ENCODE data around the gene COLEC11.
"Not testable (repeated sequence)": the region's sequence is repeated elsewhere in the genome, so short reads cannot be mapped to it uniquely, and the experiment has no call there.

COLEC11 gene

DNA sequence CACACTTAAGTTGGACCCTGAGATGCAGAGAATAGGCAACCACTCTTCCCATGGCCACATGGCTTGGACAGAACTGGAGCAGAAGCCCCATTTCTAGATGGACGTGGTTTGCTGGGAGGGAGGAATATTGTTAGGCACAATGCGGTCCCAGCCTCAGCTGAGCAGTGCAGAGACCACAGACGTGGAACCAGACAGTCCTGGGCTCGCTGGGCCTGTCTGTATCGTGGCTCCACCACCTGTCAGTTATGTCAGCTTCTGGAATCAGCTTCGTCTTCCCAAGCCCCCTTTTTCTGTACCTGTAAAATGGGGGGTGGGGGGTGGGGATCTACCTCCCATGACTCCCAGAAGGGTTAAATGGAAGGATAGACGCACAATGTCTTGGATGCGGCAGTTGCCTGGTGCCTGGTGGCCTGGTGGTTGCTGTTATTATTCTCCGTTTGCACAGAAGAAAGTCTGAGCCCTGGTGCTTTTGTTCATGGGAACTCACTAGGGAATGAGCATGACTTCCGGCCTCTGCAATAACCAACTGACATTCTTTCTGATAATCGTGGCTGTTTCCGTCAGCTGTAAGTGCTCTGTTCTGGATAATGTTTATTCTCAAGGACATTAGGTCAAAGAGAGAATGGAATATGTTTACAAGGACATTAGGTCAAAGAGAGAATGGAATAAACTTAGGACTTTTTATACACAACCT lies 31.4 kb downstream of the COLEC11 start:
- DNase-seq = no peak

DNA sequence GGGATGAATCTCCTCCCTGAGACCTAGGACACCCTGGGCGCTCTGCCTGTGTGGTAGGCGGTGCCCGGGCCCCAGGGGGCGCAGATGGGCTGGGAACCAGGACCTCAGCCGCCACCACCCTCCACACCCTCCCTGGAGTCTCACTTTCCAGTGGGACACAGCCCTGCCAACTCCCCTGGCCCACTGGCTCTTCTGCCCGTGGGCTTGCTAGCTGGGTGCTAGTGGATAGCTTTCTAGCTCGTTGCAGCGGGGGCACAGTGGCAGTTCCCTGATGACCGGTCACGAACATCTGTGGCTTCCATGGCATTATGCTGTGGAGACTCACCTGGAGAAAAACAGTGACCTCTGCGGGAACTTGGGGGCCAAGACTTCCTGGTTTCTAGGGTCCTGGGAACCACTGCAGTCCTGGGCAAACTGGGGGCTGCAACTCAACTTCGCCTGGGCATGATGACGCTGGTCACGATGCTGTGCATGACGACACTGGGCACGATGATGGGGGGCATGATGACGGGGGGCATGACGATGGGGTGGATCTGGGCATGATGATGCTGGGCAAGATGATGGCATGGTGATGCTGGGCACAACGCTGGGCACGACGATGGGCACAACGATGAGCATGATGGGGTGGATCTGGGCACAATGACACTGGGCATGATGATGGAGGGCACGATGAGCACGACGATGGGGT lies 32.0 kb downstream of the COLEC11 start:
- no peak for DNase-seq

DNA sequence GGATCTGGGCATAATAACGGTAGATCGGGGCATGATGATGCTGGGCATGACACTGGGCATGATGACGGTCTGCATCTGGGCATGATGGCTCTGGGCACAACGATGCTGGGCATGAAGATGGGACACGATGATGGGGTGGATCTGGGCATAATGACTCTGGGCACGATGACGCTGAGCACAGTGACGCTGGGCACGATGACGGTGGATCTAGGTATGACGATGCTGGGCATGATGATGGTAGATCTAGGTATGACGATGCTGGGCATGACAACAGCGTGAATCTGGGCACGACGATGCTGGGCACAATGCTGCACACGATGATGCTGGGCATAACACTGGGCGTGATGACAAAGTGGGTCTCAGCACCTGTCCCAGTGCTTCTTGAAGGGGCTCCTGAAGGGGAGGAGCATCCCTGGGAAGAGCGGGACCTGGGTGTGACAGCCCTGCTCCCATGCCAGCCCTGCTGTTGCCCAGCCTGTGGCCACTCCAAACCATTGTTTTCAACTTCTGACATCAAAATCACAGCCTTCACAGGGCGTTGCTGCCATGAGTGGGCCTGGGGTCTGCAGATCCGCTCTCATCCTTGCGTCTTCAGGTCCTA lies 32.7 kb downstream of the COLEC11 start:
- no peak for DNase-seq

DNA sequence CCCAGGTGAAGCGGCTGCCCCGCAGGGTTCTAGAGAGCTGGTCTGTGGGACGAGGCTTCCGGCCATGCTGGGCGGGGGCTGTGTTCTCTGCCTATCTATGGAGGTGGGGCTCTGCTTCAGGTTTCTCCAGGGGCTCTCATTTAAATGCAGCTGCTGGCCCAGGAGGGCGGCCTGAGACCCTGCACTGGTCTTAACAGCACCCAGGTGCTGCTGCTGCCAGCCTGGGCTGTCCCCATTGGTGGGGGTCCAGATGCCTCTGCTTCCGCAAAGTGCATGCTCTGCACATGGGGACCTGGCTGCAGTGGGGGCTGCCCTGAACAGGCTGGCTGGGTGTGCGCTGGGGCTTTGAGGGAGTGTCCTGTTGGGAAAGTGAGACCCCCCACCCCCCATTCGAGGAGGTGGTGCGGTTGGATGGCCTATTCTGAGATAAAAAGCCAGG lies 33.3 kb downstream of the COLEC11 start:
- DNase-seq = no peak

DNA sequence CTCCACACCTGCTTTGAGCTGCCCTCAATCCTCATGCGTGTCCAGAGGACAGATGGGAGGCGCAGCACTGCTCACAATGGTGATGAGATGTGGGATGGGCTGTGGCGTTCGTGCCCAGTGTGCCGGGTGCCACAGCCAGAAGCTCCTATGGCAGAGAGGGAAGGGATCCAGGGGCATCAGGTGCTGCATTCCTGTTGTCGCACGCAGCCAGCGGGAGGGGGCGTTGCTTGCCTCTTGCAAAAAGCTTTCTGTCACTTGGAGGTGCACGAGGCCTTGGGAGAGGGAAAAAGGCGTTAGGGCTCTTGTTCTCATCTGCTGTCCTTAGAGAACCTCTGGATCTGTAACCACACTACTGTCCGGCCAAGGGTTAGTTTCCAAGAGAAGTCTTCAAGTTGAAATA lies 33.9 kb downstream of the COLEC11 start:
- no peak for DNase-seq

DNA sequence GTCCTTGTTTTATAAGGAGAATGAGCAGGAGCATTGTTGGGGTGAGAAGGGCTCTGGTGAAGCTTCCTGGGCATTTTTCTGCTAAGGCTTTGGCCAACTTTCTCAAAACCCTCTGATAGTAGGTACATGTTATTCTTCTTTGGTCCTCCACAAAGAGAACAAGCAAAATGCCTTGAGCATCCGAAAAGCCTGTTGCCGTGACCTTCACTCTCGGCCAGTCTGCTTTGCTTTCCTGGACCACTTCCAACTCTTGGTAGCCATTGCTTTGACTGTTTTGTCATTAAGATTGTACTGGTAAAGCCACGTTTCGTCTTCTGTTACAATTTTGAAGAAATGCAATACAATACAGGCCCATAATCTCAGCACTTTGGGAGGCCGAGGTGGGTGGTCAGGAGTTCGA lies 35.7 kb downstream of the COLEC11 start:
- no peak for DNase-seq

DNA sequence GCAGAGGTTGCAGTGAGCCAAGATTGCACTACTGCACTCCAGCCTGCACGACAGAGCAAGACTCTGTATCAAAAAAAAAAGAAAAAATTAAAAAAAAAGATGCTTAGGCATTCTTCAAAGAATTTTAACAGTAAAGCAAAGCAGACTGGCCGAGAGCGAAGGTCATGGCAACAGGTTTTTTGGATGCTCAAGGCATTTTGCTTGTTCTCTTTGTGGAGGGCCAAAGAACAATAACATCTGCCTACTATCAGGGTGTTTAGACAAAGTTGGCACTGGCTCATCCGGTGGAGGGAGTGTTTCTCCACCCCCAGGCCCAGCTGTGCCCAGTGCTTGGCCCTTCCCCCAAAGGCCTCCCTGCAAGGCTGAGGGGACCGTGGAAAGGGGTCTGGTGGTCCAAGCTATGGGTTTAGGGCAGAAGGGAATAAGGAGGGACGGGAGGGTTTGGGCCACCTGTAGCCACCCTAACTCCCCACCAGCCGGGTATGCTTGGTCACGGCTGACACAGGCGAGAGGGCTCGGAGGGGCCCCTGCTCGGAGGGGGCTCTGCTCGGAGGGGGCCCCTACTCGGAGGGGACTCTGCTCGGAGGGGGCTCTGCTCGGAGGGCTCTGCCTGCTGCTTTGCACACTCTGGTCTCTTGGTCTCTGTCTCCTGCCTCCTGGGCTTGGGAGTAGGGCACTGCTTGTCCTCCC lies 36.4 kb downstream of the COLEC11 start:
- DNase-seq = no peak

DNA sequence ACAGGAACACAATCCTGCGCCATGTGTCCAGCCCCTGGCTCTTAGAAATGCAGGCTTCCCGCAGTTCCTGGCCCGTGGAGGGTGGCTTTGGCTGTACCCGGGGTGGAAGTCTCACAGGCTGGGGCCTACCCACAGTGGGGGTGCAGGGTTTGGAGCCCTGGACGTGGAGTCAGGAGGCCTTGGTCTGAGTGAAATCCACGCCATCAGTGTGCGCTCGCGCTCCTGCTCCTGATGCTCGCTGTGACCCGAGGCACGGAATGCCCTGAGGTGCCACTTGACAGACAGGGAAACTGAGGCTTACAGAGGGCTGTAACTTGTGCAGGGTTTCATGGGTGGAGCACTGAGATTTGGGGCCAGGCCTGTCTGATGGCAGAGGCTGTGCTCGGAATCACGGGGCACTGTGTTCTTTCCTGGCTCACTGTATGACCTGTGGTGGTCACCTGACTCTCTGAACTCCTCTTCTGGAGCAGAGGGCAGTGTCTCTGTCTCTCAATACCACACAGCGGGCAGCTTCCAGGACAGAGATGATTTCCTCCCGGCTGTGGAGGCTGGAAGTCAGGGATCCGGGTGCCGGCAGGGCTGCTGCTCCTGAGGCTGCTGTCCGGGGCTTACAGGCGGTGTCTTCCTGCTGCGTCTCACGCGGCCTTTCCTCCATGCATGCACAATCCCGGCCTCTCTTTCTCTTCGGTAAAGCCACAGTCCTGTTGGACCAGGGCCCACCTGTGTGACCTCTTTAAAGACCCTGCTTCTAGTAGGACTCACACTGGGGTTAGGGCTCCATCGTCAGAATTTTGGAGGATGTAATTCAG lies 37.1 kb downstream of the COLEC11 start:
- DNase-seq = no peak

DNA sequence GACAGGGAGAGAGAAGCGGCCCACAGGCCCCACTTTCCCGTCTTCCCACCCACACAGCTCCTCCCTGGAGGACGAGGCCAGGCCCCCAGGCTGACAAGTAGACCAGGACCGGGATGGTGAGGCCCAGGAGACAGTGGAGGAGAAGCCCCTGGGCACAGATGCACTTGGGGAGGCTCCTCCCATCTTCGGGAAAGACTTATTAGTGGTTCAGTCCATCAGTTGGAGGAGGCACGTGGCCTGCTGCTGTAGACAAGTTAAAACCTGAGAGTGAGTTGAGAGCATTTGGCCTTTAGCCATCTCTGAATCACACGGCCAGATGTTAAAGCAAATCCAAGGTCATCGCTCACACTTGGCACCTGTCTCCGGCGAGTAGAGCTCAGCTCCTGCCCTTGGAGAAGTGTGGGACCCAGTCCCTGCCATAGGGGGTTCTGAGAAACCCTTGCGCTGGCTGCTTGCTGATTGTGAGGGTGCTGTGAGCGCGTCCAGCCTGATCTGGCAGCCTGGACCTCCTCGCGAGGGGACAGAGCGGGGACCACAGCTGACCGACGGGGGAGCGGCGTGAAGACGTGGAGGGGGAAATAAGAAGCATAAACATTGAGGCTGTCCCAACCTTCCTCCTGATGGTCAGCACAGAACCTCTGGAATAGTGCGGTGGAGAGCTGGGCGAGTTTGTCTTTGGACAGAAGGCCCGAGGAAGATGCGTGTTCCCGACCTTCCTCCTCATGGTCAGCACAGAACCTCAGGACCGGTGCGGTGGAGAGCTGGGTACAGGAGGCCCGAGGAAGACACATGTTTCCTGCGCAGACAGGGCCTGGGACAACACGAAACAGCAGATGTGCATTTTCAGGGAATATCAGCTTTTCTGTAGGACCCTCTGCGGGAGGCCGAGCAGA lies 38.4 kb downstream of the COLEC11 start:
- no peak for DNase-seq

DNA sequence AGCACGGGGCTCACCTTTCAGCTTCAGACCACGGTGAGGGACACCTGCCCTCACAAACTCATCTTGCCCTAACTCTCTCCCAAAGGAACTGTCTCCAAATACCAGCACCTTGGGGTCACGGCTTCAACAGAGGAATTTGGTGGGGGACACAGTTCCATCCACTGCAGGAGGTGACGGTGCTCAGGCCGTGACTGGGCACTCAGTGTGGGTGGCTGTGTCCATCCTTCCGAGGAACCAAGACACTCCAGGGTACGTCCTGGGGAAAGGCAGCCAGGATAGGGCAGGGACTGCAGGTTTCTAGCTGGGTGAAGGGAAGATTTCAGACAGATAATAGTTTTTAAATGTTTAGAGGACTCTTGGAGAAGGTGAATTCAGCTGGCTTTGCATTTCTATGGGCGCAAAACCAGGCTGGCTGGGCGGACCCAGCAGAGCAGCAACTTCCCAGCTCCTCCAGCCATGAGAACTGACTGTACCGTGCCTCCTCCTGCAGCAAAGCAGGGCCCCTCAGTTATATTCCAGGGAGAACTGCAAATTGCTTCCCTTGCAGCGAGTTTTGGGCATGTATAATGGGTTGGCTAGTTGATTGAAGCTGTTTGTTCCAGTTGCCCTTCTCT lies 39.2 kb downstream of the COLEC11 start:
- no peak for DNase-seq

DNA sequence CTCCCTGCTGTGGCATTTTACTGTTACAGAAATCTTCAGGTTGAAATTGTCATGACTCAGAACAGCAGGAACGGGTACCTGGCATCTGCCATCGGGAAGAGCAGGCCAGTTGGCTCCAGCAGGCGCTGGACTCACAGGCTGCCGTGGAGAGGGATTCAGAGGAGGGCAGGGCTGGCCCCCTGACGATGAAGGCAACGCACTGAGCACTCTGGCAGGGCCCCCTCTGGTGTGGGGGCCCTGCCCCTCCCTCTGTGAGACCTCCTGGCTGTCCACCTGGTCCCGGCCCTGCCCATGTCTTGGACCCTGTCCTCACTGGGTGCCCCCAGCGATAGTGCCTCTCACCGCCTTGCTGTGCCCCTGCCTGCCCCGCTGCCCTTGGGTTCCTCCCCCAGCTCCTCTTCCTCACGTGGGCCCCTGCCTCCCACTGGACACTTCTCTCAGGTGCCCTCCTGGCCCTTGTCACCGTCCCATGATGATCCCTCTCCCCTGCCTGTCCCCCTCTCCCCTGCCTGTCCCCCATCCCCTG lies 39.7 kb downstream of the COLEC11 start:
- no peak for DNase-seq

DNA sequence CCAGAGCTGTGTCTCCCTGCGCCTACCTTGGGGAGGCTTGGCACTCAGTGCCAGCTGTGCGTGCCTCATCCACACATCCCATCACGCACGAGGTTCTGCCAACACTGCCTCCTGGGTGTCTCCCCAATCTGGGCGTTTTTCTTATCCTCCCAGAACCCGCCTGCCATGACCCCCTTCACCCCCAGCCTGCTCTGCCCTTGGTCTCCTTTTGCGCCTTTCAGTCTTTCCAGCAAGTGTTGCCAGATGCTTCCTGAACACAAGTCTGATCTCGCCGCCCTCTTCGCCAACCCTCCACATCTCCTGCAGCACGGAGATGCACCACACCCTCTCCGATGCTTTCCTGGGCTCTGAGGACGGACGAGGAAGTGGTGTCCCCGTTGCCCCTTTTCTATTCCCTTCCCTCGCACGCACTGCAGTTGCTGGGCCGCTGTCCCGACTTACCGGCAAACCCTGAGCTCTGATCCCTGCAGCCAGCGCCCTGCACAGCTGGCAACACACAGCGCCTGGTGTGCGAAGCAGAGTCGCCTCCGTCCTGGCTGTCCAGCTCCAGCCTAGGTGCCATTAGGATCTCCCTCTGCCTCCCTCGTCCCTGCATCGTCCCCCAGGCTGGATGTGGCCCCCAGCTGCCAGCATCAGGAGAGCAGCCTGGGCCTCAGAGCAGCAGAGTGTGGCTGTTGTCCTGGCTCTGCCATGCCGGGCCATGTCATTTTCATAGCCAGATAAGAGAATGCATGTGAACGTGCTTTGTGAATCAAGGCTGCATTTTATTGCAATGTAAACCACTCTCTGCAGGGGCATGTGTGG lies 40.5 kb downstream of the COLEC11 start:
- DNase-seq = no peak

DNA sequence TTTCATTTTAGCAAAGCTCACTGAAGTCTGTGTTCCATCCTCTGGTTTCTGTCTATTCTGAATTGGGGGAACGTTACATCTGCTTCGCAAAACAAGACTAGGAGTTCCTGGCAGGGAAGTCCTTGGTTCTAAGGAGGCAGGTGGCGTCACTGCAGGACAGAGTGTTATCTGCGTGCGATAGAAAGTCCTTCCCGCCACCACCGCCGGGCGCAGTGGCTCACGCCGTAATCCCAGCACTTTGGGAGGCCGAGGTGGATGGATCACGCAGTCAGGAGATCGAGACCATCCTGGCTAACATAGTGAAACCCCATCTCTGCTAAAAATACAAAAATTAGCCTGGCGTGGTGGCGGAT lies 41.0 kb downstream of the COLEC11 start:
- DNase-seq = not testable (repeated sequence)

DNA sequence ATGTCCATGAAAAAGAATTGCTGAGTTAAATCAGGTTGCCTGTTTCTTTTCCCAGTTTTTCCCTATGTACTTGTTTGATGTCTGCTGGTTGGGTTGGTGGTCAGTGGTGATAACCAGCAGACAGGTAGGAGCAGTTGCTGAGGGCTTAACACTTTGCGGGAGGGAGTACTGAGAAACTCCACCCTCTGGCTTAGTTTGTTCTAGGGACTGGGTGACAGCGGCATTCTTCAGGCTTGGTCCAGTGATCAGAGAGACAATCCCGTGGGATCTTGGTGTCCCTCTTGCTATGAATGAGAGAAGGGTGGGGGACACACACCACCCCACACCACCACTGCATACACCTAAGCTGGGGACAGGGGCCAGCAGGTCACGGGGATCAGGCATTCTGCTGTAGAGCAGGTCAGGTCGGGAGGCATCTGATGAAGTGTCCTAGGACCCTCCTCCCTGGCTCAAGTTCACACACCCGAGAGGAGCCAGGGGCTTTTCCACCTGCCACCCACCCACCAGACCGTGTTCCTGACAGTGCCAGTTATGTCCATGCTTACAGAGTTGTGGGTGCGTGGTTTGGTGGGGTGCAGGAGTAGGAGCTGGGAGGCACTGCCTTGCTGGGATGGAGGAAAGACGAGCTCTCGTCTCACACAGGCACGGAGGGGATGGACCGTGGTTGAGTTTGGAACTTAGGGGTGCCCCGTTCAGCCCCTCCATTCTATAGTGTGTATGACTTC lies 41.8 kb downstream of the COLEC11 start:
- DNase-seq = no peak

DNA sequence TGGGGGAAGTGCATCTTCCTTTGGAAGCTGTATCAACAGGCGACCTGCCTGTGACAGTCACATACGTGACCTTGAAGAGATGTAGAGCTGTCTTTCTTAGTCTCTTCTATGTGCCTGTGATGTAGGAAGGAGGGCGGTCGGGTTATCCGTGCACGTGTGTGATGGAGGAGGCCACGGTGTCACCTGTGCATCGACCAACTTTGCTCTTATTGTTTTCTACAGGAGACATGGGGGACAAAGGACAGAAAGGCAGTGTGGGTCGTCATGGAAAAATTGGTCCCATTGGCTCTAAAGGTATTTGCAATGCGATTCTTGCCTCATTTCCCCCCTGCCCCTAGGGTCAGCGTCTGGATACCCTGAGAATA lies 42.4 kb downstream of the COLEC11 start:
- no peak for DNase-seq

DNA sequence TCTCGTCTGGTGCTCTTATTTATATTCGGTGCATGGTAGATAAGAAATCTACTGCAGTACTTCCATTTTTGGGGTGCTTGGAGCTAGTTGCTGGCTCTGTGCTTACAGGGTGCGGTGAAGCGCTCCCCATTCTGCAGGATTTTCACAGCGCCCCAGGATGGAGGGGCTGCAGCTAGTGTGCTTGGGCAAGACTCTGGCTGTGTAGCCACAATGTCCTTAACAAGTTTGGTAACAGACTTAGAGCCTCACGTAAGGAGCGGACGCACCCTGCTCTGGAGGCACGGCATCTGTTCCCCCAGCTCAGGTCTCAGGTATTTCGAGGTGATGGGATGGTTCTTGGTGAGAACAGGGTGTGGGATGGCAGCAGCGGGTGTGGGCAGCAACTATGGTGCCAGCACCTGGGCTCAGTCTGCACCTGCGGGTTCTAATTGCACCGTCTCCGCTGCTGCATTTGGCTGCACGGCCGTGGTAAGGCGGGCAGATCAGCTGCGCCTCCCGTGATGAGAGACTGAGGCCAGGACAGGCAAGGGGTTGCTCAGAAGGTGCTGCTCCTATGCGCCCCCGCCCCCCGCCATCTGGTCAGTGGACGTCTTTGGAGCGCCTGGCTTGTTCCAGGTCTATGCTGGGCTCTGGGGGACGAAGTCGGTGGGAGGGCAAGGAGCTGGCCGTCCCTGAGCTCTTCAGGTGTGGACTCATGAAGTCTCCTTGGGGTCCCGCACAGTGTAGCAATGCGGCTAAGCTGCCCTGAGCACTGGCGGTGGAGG lies 43.0 kb downstream of the COLEC11 start:
- no peak for DNase-seq

DNA sequence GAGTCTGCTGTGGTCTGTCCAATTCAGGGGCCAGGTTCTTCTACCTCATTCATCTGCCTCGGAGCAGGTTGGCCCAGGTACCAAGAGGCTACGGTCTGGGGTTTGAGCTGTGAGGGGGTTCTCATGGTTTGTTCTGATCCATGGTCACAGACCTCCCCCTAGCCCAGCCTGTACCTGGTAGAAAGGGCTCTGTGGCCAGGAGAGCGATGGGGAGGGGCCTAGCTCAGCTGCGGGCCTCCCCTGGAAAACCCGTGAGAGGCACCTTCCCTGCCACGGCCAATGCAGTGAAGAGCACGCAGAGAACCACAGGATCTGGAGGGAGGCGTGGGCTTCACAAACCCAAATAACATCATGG lies 43.5 kb downstream of the COLEC11 start:
- DNase-seq = no peak

DNA sequence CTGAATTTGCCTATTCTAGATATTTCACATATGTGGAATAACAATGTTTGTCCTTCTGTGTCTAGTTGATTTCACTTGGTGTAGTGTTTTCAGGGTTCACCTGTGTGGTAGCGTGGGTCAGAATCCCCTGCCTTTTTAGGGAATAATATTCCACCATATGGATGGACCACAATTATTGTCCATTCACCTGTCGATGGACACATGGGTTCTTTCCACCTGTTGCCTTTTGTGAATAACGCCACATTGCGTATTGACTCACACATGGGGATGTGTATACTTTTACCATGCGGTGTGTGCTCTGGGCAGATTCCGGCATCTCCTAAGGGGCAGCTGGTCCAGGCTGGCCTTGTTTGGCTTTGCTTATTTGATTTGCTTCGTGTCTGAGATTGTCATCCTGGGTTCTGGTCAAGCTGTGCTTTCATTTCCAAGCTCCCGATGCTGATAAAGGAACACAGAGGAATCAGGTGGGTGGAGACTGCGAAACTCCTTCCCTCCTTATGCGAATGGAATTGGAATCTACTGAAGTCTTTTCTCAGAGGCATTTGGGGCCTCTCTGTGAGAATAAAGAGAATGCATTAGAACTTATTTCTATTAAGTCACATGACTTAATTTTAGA lies 44.2 kb downstream of the COLEC11 start:
- DNase-seq = no peak

Data from CD4-positive, alpha-beta T cell treated with Interleukin-6 for 4 hours (primary cell).